HL-60/S4 treated with retinoic acid at 250 ng/mL for 4 days and 3 days (cell line): ENCODE data around the gene DYNLT2.

Experiments used
- in situ Hi-C: fragments of 300-500 bp; cut with MboI; formaldehyde crosslinking; loops from 2 replicates; pipeline ENCODE4 v1.7.0; 2022; ENCODE audit warnings: low sequenced_read_pairs

DYNLT2 gene

GRCh38 chr6:169738976-169739529 is 12.3 kb downstream of the DYNLT2 start:
- in situ Hi-C loops: no loop called here

GRCh38 chr6:169738204-169738975 is 13.0 kb downstream of the DYNLT2 start:
- in situ Hi-C loops: no loop called here

- in situ Hi-C loops: no loop called here
Observed at GRCh38 chr6:169729961-169730360, 21.4 kb downstream of the DYNLT2 start.

- in situ Hi-C loops: no loop called here
Observed at GRCh38 chr6:169726963-169727362, 24.4 kb downstream of the DYNLT2 start.

GRCh38 chr6:169726049-169726400 is 25.3 kb downstream of the DYNLT2 start:
- in situ Hi-C loops: no loop called here

GRCh38 chr6:169725125-169726048 is 26.0 kb downstream of the DYNLT2 start:
- in situ Hi-C loops: no loop called here

GRCh38 chr6:169724494-169725124 is 26.8 kb downstream of the DYNLT2 start, which contains the start of gene PHF10:
Gene PHF10, minus strand, starts transcription at chr6:169724500. Its CDS starts 569 bp downstream, at chr6:169723931.
- in situ Hi-C loops: no loop called here

GRCh38 chr6:169723991-169724493 is 27.3 kb downstream of the DYNLT2 start:
- in situ Hi-C loops: no loop called here

GRCh38 chr6:169723200-169723909 is 28.0 kb downstream of the DYNLT2 start:
- in situ Hi-C loops: no loop called here

- in situ Hi-C loops: no loop called here
Observed at GRCh38 chr6:169722362-169723199, 28.8 kb downstream of the DYNLT2 start.

- in situ Hi-C loops: no loop called here
Observed at GRCh38 chr6:169720207-169720855, 31.0 kb downstream of the DYNLT2 start.

- in situ Hi-C loops: no loop called here
Observed at GRCh38 chr6:169719117-169719516, 32.3 kb downstream of the DYNLT2 start.

- in situ Hi-C loops: no loop called here
Observed at GRCh38 chr6:169714595-169714994, 36.8 kb downstream of the DYNLT2 start.

- in situ Hi-C loops: no loop called here
Observed at GRCh38 chr6:169714178-169714577, 37.2 kb downstream of the DYNLT2 start.

- in situ Hi-C loops: no loop called here
Observed at GRCh38 chr6:169710009-169710408, 41.4 kb downstream of the DYNLT2 start.

GRCh38 chr6:169709293-169709692 is 42.1 kb downstream of the DYNLT2 start:
- in situ Hi-C loops: no loop called here

GRCh38 chr6:169707772-169708171 is 43.6 kb downstream of the DYNLT2 start:
- in situ Hi-C loops: no loop called here

GRCh38 chr6:169702840-169703246 is 48.5 kb downstream of the DYNLT2 start:
- in situ Hi-C loops: no loop called here
